ENCODE results near the gene CAMKK2. TPM values are rescaled to one million over a fixed set of nuclear protein-coding genes. Genes with fewer than 3 reads are reported as not detected.
"Not testable (repeated sequence)": the region's sequence is repeated elsewhere in the genome, so short reads cannot be mapped to it uniquely, and the experiment has no call there.

Gene CAMKK2
- total RNA-seq, 1 experiment from 2014 or later = 5.6 TPM

- not testable (repeated sequence) for H3K27ac ChIP-seq; H3K9me3 ChIP-seq (replicated peaks); H3K4me1 ChIP-seq (replicated peaks); DNase-seq (ENCODE audit: low read depth in 1 of 2, low spot score in 2 of 2); H3K4me3 ChIP-seq; H3K27me3 ChIP-seq (replicated peaks)
- H3K36me3 ChIP-seq = peaks cover 62% of the 10 kb centered on the region
Measured at GRCh38 chr12:121226871-121227270, 69.6 kb downstream of the CAMKK2 start.

- Histone ChIP-seq H3K36me3 (peaks cover 64% of the 10 kb centered on the region), H3K27me3 (replicated peaks) (no peaks in the 10 kb centered on the region), H3K27ac (no peak overlapping the region), H3K9me3 (replicated peaks) (no peaks in the 10 kb centered on the region), H3K4me1 (replicated peaks) (no peaks in the 10 kb centered on the region), H3K4me3 (no peak overlapping the region)
- DNase-seq (ENCODE audit: low read depth in 1 of 2, low spot score in 2 of 2) = no peak
Measured at GRCh38 chr12:121226399-121226798, 70.1 kb downstream of the CAMKK2 start.

- no peaks in the 10 kb centered on the region for H3K9me3 ChIP-seq (replicated peaks)
- no peak overlapping the region for H3K27ac ChIP-seq
Measured at GRCh38 chr12:121224591-121224990, 71.9 kb downstream of the CAMKK2 start.

GRCh38 chr12:121223292-121224285, 72.9 kb downstream of the CAMKK2 start:
- Histone ChIP-seq H3K27ac (no peak overlapping the region), H3K4me3 (no peak overlapping the region), H3K4me1 (replicated peaks) (no peaks in the 10 kb centered on the region), H3K27me3 (replicated peaks) (no peaks in the 10 kb centered on the region), H3K36me3 (peaks cover 64% of the 10 kb centered on the region), H3K9me3 (replicated peaks) (no peaks in the 10 kb centered on the region)
- DNase-seq (ENCODE audit: low read depth in 1 of 2, low spot score in 2 of 2) = no peak

More at GRCh38 chr12:121224591-121224990, 71.9 kb downstream of the CAMKK2 start:
- DNase-seq (ENCODE audit: low read depth in 1 of 2, low spot score in 2 of 2) = no peak
- H3K4me3 ChIP-seq = no peak overlapping the region
- peaks cover 66% of the 10 kb centered on the region for H3K36me3 ChIP-seq
- no peaks in the 10 kb centered on the region for H3K4me1 ChIP-seq (replicated peaks)
- H3K27me3 ChIP-seq (replicated peaks) = no peaks in the 10 kb centered on the region

GRCh38 chr12:121222847-121223246, 73.7 kb downstream of the CAMKK2 start:
- Histone ChIP-seq H3K9me3 (replicated peaks) (no peaks in the 10 kb centered on the region), H3K27me3 (replicated peaks) (no peaks in the 10 kb centered on the region), H3K36me3 (peaks cover 68% of the 10 kb centered on the region), H3K4me3 (no peak overlapping the region), H3K27ac (no peak overlapping the region), H3K4me1 (replicated peaks) (no peaks in the 10 kb centered on the region)
- no peak for DNase-seq (ENCODE audit: low read depth in 1 of 2, low spot score in 2 of 2)

- Histone ChIP-seq H3K27ac (no peak overlapping the region), H3K27me3 (replicated peaks) (no peaks in the 10 kb centered on the region), H3K4me1 (replicated peaks) (peaks cover 14% of the 10 kb centered on the region), H3K4me3 (no peak overlapping the region), H3K36me3 (peaks cover 62% of the 10 kb centered on the region), H3K9me3 (replicated peaks) (no peaks in the 10 kb centered on the region)
- DNase-seq (ENCODE audit: low read depth in 1 of 2, low spot score in 2 of 2) = no peak
Measured at GRCh38 chr12:121219353-121219986, 77.0 kb downstream of the CAMKK2 start.

GRCh38 chr12:121218588-121219352, 77.7 kb downstream of the CAMKK2 start:
- Histone ChIP-seq H3K36me3 (peaks cover 61% of the 10 kb centered on the region), H3K27me3 (replicated peaks) (no peaks in the 10 kb centered on the region), H3K4me3 (no peak overlapping the region), H3K27ac (no peak overlapping the region), H3K4me1 (replicated peaks) (peaks cover 21% of the 10 kb centered on the region), H3K9me3 (replicated peaks) (no peaks in the 10 kb centered on the region)
- DNase-seq (ENCODE audit: low read depth in 1 of 2, low spot score in 2 of 2) = no peak

- H3K36me3 ChIP-seq = peaks cover 60% of the 10 kb centered on the region
- H3K9me3 ChIP-seq (replicated peaks) = no peaks in the 10 kb centered on the region
- H3K27ac ChIP-seq = no peak overlapping the region
- peaks cover 24% of the 10 kb centered on the region for H3K4me1 ChIP-seq (replicated peaks)
- H3K4me3 ChIP-seq = no peak overlapping the region
- no peaks in the 10 kb centered on the region for H3K27me3 ChIP-seq (replicated peaks)
- no peak for DNase-seq (ENCODE audit: low read depth in 1 of 2, low spot score in 2 of 2)
Measured at GRCh38 chr12:121217761-121218160, 78.7 kb downstream of the CAMKK2 start.

GRCh38 chr12:121217063-121217462, 79.4 kb downstream of the CAMKK2 start:
- H3K27me3 ChIP-seq (replicated peaks) = no peaks in the 10 kb centered on the region
- DNase-seq (ENCODE audit: low read depth in 1 of 2, low spot score in 2 of 2) = no peak
- H3K4me1 ChIP-seq (replicated peaks) = peaks cover 24% of the 10 kb centered on the region
- H3K4me3 ChIP-seq = no peak overlapping the region
- H3K9me3 ChIP-seq (replicated peaks) = no peaks in the 10 kb centered on the region
- H3K27ac ChIP-seq = no peak overlapping the region
- peaks cover 59% of the 10 kb centered on the region for H3K36me3 ChIP-seq

GRCh38 chr12:121216102-121216501, 80.4 kb downstream of the CAMKK2 start:
- no peak overlapping the region for H3K27ac ChIP-seq
- peaks cover 57% of the 10 kb centered on the region for H3K36me3 ChIP-seq
- H3K4me1 ChIP-seq (replicated peaks) = peaks cover 32% of the 10 kb centered on the region
- H3K9me3 ChIP-seq (replicated peaks) = no peaks in the 10 kb centered on the region
- H3K4me3 ChIP-seq = no peak overlapping the region
- no peaks in the 10 kb centered on the region for H3K27me3 ChIP-seq (replicated peaks)
- DNase-seq (ENCODE audit: low read depth in 1 of 2, low spot score in 2 of 2) = no peak

- Histone ChIP-seq H3K4me3 (no peak overlapping the region), H3K27ac (peak overlapping the region; percentile 40), H3K36me3 (peaks cover 52% of the 10 kb centered on the region), H3K4me1 (replicated peaks) (peaks cover 39% of the 10 kb centered on the region), H3K27me3 (replicated peaks) (no peaks in the 10 kb centered on the region), H3K9me3 (replicated peaks) (no peaks in the 10 kb centered on the region)
- DNase-seq (ENCODE audit: low read depth in 1 of 2, low spot score in 2 of 2) = peak; percentile 70 to 80
Measured at GRCh38 chr12:121214855-121215745, 81.4 kb downstream of the CAMKK2 start.

- Histone ChIP-seq H3K27me3 (replicated peaks) (no peaks in the 10 kb centered on the region), H3K4me3 (no peak overlapping the region), H3K9me3 (replicated peaks) (no peaks in the 10 kb centered on the region), H3K4me1 (replicated peaks) (peaks cover 41% of the 10 kb centered on the region), H3K27ac (peak overlapping the region; percentile 40), H3K36me3 (peaks cover 50% of the 10 kb centered on the region)
- no peak for DNase-seq (ENCODE audit: low read depth in 1 of 2, low spot score in 2 of 2)
Measured at GRCh38 chr12:121214166-121214777, 82.2 kb downstream of the CAMKK2 start.
